GM21528 (cell line): ENCODE data around the gene DHFR2.
"Not testable (repeated sequence)": the region's sequence is repeated elsewhere in the genome, so short reads cannot be mapped to it uniquely, and the experiment has no call there.

Experiments
- ATAC-seq: cut with Tn5 transposase; IDR thresholded peaks from one replicate; pipeline ENCODE4 v1.9.1; 2021; ENCODE audit warnings: mild to moderate bottlenecking, moderate library complexity; ENCODE audit not compliant: unreplicated experiment, low FRiP score

The DHFR2 gene

GRCh38 chr3:94066506-94067500 is 4.1 kb upstream of the DHFR2 start:
- no peak for ATAC-seq

- ATAC-seq, result no peak
These were observed 3.2 kb upstream of the DHFR2 start for GRCh38 chr3:94065819-94066480.

- no peak for ATAC-seq
These were observed 2.4 kb upstream of the DHFR2 start for GRCh38 chr3:94065122-94065521.

GRCh38 chr3:94064243-94064860 is 1.6 kb upstream of the DHFR2 start:
- no peak for ATAC-seq

- ATAC-seq, result no peak
These were observed 892 bp upstream of the DHFR2 start for GRCh38 chr3:94063496-94064119.

- ATAC-seq, result no peak
These were observed 1.4 kb downstream of the DHFR2 start for GRCh38 chr3:94061297-94061696.

- ATAC-seq, result no peak
These were observed 12.2 kb downstream of the DHFR2 start for GRCh38 chr3:94050546-94050945.

GRCh38 chr3:94049267-94049666 is 13.4 kb downstream of the DHFR2 start:
- no peak for ATAC-seq

- no peak for ATAC-seq
These were observed 16.2 kb downstream of the DHFR2 start for GRCh38 chr3:94046533-94046932.

- not testable (repeated sequence) for ATAC-seq
These were observed 18.4 kb downstream of the DHFR2 start for GRCh38 chr3:94044100-94044936.

GRCh38 chr3:94043285-94043684 is 19.4 kb downstream of the DHFR2 start:
- no peak for ATAC-seq

- ATAC-seq, result no peak
These were observed 25.7 kb downstream of the DHFR2 start for GRCh38 chr3:94036909-94037507.

- no peak for ATAC-seq
These were observed 34.5 kb downstream of the DHFR2 start, which contains the start of gene STX19 for GRCh38 chr3:94028093-94028837. TSS of gene STX19 (minus strand) at chr3:94028597. CDS start at chr3:94015269, 13,328 bp downstream.

GRCh38 chr3:94026623-94027022 is 36.1 kb downstream of the DHFR2 start:
- ATAC-seq, result no peak

- ATAC-seq, result no peak
These were observed 38.3 kb downstream of the DHFR2 start for GRCh38 chr3:94024385-94024784.

GRCh38 chr3:94020293-94020692 is 42.4 kb downstream of the DHFR2 start:
- ATAC-seq, result no peak

GRCh38 chr3:94019659-94020058 is 43.1 kb downstream of the DHFR2 start:
- no peak for ATAC-seq

GRCh38 chr3:94015025-94015424 is 47.7 kb downstream of the DHFR2 start:
- no peak for ATAC-seq

- no peak for ATAC-seq
These were observed 50.5 kb downstream of the DHFR2 start for GRCh38 chr3:94012185-94012584.
